ENCODE results near the gene CREG2.

GRCh38 chr2:101416609-101417008, 29.3 kb upstream of the CREG2 start:
- TF ChIP-seq, protein P1, sequence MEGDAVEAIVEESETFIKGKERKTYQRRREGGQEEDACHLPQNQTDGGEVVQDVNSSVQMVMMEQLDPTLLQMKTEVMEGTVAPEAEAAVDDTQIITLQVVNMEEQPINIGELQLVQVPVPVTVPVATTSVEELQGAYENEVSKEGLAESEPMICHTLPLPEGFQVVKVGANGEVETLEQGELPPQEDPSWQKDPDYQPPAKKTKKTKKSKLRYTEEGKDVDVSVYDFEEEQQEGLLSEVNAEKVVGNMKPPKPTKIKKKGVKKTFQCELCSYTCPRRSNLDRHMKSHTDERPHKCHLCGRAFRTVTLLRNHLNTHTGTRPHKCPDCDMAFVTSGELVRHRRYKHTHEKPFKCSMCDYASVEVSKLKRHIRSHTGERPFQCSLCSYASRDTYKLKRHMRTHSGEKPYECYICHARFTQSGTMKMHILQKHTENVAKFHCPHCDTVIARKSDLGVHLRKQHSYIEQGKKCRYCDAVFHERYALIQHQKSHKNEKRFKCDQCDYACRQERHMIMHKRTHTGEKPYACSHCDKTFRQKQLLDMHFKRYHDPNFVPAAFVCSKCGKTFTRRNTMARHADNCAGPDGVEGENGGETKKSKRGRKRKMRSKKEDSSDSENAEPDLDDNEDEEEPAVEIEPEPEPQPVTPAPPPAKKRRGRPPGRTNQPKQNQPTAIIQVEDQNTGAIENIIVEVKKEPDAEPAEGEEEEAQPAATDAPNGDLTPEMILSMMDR (IDR thresholded peaks at IDR 0.05; ENCODE audit: low read depth, low read length) = no peak
- TF ChIP-seq POLR2A (IDR thresholded peaks at IDR 0.05; ENCODE audit: extremely low read depth, insufficient read length) = no peak

Data from NB4 (cell line).